Hematopoietic multipotent progenitor cell treated with erythropoietin and hydrocortisone succinate and interleukin-3 and kit ligand, for 4 days (in vitro differentiated cells): ENCODE results near the gene OPTN.
"Not testable (repeated sequence)": the region's sequence is repeated elsewhere in the genome, so short reads cannot be mapped to it uniquely, and the experiment has no call there.

Experiments used
- DNase-seq: peaks from one replicate; pipeline ENCODE4 v3.0.0-alpha.2; 2015

The OPTN gene

GRCh38 chr10:13099666-13100348 is at the start of gene OPTN:
TSS of gene OPTN (plus strand) at chr10:13100163. CDS start at chr10:13109123, 8,960 bp downstream.
- DNase-seq: peak; percentile 87

DNA sequence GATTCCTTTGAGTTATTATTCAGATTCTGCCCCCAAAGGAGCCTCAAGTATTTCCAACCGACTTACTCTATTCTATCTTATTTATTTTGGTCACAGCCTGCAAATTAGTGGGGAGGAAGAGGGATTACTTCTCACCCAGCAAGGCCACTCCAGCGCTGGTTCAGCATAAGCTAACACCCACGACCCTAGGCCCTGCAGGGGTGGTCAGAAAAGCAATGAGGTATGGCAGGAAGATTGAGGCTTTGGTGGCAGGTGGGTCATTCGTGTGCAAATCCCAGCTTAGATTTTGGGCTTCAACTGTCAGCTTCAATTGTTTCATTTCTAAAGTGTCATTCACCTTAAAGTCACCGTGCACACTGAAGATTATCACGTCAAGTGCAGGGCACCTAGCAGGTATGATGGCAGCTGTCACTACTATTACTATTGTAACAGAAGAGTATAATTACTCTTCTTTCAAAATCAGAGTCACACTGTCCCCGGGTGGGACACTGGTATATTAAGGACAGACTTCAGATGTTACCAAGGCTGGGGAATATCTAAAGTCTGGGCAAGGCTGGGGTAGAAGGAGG is 48.8 kb upstream of the OPTN start:
- no peak for DNase-seq

- not testable (repeated sequence) for DNase-seq
Observed at GRCh38 chr10:13053208-13053607, 46.8 kb upstream of the OPTN start.

DNA sequence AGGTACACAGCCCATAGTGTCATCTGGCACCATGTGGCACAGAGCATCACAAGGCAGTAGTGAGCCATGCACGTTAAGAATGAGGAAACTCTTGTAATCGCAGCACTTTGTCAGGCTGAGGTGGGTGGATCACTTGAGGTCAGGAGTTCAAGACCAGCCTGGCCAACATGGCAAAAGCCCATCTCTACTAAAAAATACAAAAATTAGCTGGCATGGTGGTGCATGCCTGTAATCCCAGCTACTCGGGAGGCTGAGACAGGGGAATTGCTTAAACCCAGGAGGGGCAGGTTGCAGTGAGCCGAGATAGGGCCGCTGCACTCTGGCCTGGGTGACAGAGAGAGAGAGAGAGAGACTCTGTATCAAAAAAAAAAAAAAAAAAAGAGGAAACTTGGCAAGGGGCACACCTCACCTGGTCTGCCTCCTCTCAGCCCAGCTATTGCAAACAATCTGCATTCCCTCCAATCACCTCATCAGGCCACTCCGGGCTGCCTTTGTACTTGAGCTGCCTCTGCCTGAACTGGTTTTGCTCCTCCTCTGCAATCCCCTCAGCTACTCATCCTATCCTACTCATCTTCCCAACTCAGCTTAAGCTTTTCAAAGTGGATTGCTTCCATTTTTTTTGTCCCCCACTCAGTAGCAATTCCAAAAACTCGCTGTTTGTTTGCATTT is 46.0 kb upstream of the OPTN start:
- DNase-seq: no peak

DNA sequence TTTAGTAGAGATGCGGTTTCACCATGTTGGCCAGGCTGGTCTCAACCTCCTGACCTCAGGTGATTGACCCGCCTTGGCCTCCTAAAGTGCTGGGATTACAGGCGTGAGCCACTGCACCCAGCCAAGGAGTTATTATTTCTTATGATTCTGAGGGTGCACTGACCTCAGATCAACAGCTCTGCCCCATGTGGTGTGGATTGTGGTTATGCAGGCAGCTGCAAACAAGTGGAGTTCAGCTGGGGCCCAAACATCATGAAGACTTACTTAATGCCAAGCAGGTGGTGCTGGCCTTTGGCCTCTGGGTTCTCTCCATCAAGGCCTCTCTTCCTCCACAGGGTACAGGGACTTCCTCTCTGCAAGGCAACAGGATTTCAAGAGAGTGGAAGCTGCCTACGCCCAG is 45.1 kb upstream of the OPTN start:
- DNase-seq: peak; percentile 33

DNA sequence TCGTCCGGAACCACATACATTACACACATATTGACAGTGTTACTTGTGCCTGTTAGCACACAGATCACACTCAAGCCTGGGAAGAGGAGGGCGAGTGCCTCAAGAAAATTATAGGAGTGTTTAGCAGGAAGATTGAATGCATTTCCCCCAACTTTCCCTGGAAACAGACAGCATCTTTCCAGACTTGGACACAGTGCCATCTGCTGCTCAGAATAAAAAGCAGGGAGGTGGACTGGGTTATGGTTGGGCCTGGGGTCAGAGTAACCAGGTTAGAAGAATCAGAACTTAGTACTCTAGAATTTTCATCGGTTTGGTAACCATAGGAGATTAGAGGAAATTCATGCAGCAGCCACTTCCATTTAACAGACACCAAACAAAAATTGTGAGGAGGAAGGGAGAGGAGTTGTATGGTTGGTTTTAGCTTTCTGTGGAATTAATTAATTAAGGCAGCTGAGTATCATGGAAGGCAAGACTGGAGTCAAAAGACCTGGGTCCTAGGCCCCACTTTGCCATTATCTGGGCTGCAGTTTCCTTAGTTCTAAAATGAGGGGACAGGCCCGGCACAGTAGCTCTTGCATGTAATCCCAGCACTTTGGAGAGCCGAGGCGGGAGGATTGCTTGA is 43.4 kb upstream of the OPTN start:
- no peak for DNase-seq

- DNase-seq: no peak
Observed at GRCh38 chr10:13062803-13063202, 37.2 kb upstream of the OPTN start.

GRCh38 chr10:13066527-13066926 is 33.4 kb upstream of the OPTN start:
- DNase-seq: no peak

- DNase-seq: no peak
Observed at GRCh38 chr10:13067431-13067830, 32.5 kb upstream of the OPTN start.

DNA sequence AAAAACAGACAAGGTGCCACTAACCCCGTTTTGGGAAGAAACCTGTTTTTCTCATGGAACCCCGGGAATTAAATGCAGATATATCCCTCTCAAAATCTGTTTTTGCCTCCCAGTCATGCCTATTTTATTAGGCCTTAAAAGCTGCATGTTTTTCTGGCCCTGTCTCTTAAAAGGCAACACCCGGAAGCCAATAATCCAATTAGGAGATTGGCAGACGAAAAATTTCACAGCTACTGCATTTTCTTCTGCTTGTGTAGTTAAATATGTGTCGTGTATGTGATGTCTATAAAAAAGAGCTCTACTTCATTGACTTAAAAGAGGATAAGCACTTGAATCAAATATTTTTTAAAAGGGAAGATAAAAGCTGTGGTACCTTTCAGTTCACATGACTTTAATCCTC is 31.9 kb upstream of the OPTN start:
- DNase-seq: no peak

DNA sequence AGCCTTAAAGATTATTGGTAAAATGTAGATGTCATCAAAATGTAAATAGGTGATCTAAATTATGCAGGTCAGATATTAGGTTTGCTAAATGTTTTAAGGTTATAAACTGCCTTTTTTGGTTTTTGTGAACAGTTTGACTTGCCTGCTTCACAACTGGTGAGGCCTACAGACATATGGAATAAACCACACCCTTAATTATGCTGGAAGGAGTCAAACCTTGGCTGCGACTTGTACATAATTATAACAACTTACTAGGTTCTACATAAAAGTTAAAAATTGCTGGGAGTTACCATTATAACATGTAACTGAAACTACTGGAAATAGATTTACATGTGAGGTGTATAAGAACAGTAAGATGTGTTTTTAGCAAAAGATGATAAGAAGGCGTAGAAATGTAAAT is 31.5 kb upstream of the OPTN start:
- no peak for DNase-seq

GRCh38 chr10:13072339-13072738 is 27.6 kb upstream of the OPTN start:
- no peak for DNase-seq

DNA sequence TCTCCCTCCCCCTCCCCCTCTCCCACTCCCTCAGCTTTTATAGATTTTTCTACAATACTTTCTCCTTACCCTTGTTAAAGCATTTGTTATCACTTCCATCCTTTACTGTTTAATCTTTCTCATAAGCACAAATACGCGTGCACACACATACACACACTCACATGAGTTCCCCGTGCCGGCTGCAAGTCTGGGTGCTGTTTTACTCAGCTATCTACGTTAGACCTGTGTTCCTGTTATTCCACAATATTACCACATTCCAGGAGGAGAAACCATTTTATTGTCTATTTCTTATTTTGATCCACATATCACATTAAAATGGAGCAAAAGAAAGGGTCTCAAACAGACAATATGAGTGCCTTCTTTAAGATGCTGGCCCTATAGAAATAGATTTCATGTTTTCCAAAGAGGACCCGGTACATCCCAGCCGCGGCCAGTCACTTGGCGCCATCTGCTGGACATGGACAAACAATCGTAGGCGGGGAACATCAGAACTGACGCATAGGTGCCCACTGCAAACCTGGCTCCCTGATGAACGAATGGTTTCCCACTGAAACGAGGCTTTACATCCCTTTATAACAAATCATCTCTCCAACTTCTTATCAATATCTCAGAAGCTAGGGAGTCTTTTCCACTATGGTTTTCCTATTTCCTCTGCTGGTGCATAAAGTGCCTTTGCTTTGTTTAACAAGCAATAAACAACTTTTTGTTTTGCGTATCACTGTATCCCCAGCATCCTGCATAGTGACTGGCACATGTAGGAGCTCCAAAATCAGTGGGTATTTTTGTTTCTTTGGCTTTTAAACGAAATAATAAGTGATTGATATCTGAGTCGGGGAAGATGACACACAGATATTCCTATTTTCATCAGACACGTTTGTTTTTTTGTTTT is 25.2 kb upstream of the OPTN start:
- peak; percentile 82 for DNase-seq

GRCh38 chr10:13078912-13079775 is 20.8 kb upstream of the OPTN start:
- DNase-seq: no peak

DNA sequence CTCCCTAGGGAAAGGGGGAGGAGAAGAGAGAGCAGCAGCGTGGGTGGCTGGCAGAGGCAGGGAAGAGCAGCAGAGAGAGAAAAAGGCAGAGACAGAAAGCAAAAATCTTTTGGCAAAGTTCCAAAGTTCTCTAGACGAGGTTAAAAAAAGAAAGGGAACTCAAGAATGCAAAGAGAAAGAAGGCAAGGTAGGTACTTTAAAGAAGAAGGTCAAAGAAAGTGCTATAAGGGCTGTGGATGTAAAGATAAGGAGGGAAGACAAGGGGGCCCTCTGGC is 20.2 kb upstream of the OPTN start:
- peak; percentile 36 for DNase-seq

GRCh38 chr10:13080643-13081042 is 19.3 kb upstream of the OPTN start:
- no peak for DNase-seq

DNA sequence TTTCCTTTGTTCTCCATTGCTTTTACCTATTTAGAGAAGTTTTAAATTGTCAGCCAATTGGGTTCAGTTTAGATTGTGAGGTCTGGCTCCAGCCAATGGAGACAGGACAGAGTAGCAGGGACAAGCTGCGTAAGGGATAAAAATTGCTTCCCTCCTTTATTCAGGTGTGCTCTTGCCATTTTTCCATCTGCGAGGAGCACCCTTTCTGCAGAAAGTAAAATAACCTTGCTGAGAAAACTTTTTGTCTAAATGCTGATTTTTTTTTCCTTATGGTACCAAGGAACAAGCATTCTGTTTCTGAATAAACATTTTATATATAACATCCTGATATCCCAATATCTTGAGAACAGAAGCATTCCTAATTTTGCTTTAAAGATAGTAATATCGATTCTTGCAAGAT is 16.3 kb upstream of the OPTN start:
- not testable (repeated sequence) for DNase-seq

- DNase-seq: no peak
Observed at GRCh38 chr10:13086056-13086455, 13.9 kb upstream of the OPTN start.

- no peak for DNase-seq
Observed at GRCh38 chr10:13087601-13087985, 12.4 kb upstream of the OPTN start.

- no peak for DNase-seq
Observed at GRCh38 chr10:13087986-13088618, 11.9 kb upstream of the OPTN start.

- DNase-seq: no peak
Observed at GRCh38 chr10:13089345-13089744, 10.6 kb upstream of the OPTN start.

DNA sequence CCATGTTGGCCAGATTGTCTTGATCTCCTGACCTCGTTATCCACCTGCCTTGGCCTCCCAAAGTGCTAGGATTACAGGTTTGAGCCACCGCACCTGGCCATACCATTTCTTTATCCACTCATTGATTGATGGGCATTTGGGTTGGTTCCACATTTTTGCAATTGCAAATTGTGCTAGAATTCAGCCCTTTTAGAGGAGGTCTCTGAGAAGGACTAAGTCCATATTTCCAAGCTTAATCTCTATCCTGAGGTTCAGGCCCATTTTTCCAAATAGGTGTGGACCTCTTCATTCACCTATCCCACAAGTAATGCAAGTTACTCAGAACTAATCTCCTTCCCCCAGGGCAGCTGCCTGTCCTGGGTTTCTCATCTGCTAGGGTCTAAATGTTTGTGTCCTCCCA is 9.7 kb upstream of the OPTN start:
- no peak for DNase-seq
